Ishikawa (cell line): ENCODE results near the gene DENND2C.

Experiments used
- CEBPB ChIP-seq: IDR thresholded peaks from 2 replicates; pipeline ENCODE4 v1.6.1; 2012
- CREB1 ChIP-seq: IDR thresholded peaks from 2 replicates; pipeline ENCODE4 v1.6.1; 2012; ENCODE audit warnings: low read depth
- EGR1 ChIP-seq: IDR thresholded peaks from 2 replicates; pipeline ENCODE4 v1.6.1; 2012
- EP300 ChIP-seq: IDR thresholded peaks from 2 replicates; pipeline ENCODE4 v1.6.1; 2012; ENCODE audit warnings: borderline replicate concordance
- FOXM1 ChIP-seq: IDR thresholded peaks from 2 replicates; pipeline ENCODE4 v1.6.1; 2012; ENCODE audit warnings: low read depth, borderline replicate concordance
- NFIC ChIP-seq: IDR thresholded peaks from 2 replicates; pipeline ENCODE4 v1.6.1; 2012
- RAD21 ChIP-seq: IDR thresholded peaks from 2 replicates; pipeline ENCODE4 v1.6.1; 2012; ENCODE audit warnings: low read depth
- TAF1 ChIP-seq: IDR thresholded peaks from 2 replicates; pipeline ENCODE4 v1.6.1; 2012; ENCODE audit warnings: low read depth, mild to moderate bottlenecking
- TCF12 ChIP-seq: IDR thresholded peaks from 2 replicates; pipeline ENCODE4 v1.6.1; 2012; ENCODE audit warnings: low read depth
- TEAD4 ChIP-seq: IDR thresholded peaks from 2 replicates; pipeline ENCODE4 v1.6.1; 2012
- YY1 ChIP-seq: IDR thresholded peaks from 2 replicates; pipeline ENCODE4 v1.6.1; 2012; ENCODE audit warnings: low read depth
- ZBTB7A ChIP-seq: IDR thresholded peaks from 2 replicates; pipeline ENCODE4 v1.6.1; 2012; ENCODE audit warnings: low read depth
- TF ChIP-seq, protein P1 (sequence below): IDR thresholded peaks from 2 replicates; pipeline ENCODE4 v1.6.1; 2012
- TF ChIP-seq, protein P2 (sequence below): IDR thresholded peaks from 2 replicates; pipeline ENCODE4 v1.6.1; 2012; ENCODE audit warnings: low read depth, mild to moderate bottlenecking
- TF ChIP-seq, protein P3 (sequence below): IDR thresholded peaks from 2 replicates; pipeline ENCODE4 v1.6.1; 2012

The DENND2C gene

DNA sequence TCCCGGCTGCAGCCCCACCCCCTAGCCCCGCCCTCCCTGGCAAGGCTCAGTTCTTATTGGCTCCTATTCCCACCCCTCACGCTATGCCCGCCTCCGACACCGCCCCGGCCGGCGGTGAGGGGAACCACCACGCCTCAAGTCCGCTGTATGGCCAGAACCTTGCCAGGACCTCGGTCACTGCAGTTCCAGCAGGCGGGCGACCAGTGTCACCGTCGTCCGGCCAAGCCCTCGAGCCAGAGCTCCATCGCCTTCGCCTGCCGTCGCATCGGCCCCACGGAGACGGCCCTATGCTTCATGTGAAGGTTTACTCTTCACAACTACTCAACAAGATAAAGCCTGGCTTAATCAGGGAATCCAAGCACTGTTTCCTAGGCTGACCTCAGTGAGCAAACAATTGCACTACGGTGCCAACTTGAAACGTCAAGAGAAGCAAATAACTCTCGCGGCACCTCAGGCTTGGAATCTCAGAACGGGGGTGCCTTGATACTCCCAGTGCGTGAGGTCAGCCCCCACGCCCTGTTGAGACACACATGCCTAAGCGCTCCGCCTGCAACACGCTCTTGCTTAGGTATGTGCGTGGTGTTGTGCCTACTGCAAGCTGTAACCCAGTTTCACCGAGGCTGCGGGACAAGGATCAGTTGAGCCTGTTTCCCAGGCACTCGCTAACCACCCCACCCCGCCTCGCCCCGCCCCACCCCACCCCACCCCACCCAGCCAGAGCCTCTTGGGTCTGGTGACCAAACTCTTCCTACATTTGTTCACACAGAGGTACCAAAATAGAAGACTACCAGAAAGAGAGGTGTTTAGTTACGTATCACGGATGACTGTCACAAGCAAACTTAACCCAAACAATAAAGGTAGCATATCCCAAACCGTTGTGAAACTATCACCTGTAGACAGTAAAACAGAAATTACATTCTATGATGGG, 498 bp upstream of the DENND2C start:
- TF ChIP-seq YY1 (no peak), TEAD4 (peak; percentile 19; the same call in 1 of the 2 replicates), TAF1 (peak; percentile 74)
- TF ChIP-seq, protein P1, sequence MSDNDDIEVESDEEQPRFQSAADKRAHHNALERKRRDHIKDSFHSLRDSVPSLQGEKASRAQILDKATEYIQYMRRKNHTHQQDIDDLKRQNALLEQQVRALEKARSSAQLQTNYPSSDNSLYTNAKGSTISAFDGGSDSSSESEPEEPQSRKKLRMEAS, result peak; percentile 65

DNA sequence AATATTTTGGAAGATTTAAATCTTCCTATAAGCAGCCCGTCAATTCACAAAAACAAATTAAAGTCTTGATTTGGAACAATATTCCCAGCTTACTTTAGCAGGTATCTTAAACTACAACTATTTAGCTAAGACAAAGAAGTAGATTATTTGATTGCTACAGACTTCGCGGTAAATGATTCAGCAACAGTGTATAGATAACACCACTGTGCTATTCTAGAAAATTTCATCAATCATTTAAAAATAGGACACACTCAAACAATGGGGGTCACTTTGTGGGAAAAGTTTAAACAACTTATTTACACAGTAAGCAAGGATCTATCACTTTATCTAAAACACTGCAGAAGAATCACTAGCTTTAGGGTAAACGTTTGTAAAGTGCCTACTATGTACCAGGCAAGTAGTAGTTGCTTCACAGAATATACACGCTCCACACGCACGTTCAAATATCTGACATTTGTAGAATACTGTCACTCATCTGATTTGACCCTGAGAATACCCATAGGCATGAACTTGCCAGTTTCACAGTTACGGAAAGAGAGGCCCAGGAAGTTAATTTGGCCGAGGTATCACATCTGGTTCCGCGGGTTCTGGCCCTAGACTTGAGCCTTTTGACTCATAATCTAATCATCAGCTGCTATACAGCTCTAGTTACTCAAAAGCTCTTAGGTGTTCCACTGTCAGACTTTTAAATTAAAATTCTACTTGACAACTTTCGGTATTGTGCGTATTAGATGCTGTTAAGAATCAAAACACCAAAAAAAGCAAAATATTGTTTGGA, 876 bp downstream of the DENND2C start:
- TF ChIP-seq EGR1 (no peak), FOXM1 (no peak), CREB1 (no peak), EP300 (no peak), NFIC (no peak), CEBPB (no peak), TAF1 (no peak), ZBTB7A (no peak), TEAD4 (no peak), TCF12 (no peak), RAD21 (no peak), YY1 (no peak)
- TF ChIP-seq, protein P2, sequence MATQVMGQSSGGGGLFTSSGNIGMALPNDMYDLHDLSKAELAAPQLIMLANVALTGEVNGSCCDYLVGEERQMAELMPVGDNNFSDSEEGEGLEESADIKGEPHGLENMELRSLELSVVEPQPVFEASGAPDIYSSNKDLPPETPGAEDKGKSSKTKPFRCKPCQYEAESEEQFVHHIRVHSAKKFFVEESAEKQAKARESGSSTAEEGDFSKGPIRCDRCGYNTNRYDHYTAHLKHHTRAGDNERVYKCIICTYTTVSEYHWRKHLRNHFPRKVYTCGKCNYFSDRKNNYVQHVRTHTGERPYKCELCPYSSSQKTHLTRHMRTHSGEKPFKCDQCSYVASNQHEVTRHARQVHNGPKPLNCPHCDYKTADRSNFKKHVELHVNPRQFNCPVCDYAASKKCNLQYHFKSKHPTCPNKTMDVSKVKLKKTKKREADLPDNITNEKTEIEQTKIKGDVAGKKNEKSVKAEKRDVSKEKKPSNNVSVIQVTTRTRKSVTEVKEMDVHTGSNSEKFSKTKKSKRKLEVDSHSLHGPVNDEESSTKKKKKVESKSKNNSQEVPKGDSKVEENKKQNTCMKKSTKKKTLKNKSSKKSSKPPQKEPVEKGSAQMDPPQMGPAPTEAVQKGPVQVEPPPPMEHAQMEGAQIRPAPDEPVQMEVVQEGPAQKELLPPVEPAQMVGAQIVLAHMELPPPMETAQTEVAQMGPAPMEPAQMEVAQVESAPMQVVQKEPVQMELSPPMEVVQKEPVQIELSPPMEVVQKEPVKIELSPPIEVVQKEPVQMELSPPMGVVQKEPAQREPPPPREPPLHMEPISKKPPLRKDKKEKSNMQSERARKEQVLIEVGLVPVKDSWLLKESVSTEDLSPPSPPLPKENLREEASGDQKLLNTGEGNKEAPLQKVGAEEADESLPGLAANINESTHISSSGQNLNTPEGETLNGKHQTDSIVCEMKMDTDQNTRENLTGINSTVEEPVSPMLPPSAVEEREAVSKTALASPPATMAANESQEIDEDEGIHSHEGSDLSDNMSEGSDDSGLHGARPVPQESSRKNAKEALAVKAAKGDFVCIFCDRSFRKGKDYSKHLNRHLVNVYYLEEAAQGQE, result no peak
- TF ChIP-seq, protein P1, result no peak
- TF ChIP-seq, protein P3, sequence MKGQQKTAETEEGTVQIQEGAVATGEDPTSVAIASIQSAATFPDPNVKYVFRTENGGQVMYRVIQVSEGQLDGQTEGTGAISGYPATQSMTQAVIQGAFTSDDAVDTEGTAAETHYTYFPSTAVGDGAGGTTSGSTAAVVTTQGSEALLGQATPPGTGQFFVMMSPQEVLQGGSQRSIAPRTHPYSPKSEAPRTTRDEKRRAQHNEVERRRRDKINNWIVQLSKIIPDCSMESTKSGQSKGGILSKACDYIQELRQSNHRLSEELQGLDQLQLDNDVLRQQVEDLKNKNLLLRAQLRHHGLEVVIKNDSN, result no peak

DNA sequence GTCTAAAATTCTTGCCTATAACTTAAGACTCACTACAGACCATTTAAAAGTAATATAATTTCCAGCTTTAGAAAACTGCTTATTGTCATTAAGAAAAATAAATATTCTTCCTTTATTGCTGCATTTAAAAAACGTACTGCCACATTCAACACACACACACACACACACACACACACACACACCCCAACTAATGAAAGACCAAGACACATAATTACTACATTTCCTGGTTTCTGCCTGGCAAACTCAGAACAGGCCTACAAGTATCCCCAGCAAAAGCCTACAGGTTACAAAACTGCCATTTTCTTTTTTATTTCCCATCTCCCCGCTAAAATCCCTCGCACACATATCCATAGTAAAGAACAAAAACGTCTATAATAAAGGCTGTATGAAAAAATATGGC, 1.5 kb downstream of the DENND2C start:
- no peak for TF ChIP-seq EP300
- no peak for TF ChIP-seq TAF1

DNA sequence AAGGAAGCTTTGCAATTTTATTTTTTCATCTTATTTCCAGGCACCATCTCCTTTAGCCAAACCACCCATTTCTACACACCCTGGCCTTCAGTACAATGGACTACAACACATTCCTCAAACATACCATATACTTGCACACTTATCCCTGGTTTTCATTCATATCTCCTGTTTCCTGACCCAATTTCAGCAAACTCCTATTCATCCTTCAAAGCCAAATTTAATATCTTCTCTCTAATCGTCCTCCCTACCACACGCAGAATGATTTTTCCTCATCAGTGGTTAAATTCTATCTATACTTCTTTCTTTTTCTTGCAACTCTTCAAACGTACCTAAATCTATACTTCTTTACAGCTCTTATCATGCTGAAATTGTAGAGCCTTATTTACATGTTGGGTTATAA, 2.9 kb downstream of the DENND2C start:
- TF ChIP-seq TCF12, result no peak
- TF ChIP-seq CREB1, result no peak
- no peak for TF ChIP-seq TAF1
- TF ChIP-seq EGR1, result no peak
- TF ChIP-seq FOXM1, result no peak
- TF ChIP-seq RAD21, result no peak
- TF ChIP-seq, protein P1, result no peak
- no peak for TF ChIP-seq ZBTB7A
- TF ChIP-seq, protein P3, result no peak
- no peak for TF ChIP-seq NFIC
- TF ChIP-seq EP300, result no peak
- TF ChIP-seq CEBPB, result no peak

DNA sequence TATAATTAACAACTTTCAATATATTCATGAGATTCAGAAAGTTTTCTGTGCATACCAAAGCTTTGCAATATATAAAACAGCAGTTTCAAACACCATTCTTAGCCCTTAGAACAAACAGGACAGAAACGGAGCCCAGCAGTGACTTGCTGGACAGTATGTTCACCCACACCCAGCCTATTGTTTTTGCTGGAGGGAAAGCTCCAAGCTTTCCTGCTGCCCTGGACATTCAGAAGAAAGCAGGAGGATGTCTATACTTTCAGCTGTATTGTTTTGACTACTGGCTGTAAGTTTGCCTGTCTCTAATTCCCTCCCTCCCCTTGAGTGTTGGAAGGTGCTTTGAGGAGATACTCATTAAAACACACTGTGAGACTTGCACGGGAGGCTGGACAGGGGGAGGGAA, 9.6 kb downstream of the DENND2C start:
- TF ChIP-seq CEBPB (no peak), TEAD4 (no peak), FOXM1 (no peak), CREB1 (no peak), ZBTB7A (no peak)
- TF ChIP-seq, protein P2, result no peak
